Measurements from ENCODE around the gene NPSR1. TPM values are rescaled to one million over a fixed set of nuclear protein-coding genes. Genes with fewer than 3 reads are reported as not detected.
A peak's percentile ranks its signal among the peaks of the same experiment; 100 is the strongest.

NPSR1 gene
- polyA plus RNA-seq, 1 of the 3 experiments (the other 2 are of a cell fraction): not detected

GRCh38 chr7:34747867-34748727 lies 90.1 kb downstream of the NPSR1 start:
- H3K4me1 ChIP-seq (ENCODE audit: control insufficient read depth in 1 of 2, insufficient read depth in 2 of 2, low read depth in 1 of 2, low read length in 1 of 2): peaks cover 0 to 11% of the 10 kb centered on the region in 2 experiments; a peak in 2 of 4 replicates
- no peak overlapping the region for H3K4me3 ChIP-seq (ENCODE audit: low read depth in 2 of 2, low read length in 1 of 2)
- peak; percentile 7; the same call in 1 of the 2 replicates for TF ChIP-seq CTCF (IDR thresholded peaks at IDR 0.05)
- TF ChIP-seq NFIC (IDR thresholded peaks at IDR 0.05; ENCODE audit: borderline replicate concordance): peak; percentile 86
- no peak; the same call in 1 of the 2 replicates for TF ChIP-seq POLR2AphosphoS5 (IDR thresholded peaks at IDR 0.05; ENCODE audit: low read depth, low read length)
- TF ChIP-seq MAX (IDR thresholded peaks at IDR 0.05; ENCODE audit: low read depth): 0 out of 2 replicates have a peak, but pooled peaks have one; percentile 39
- TF ChIP-seq JUND (IDR thresholded peaks at IDR 0.05): peak; percentile 59
- TF ChIP-seq FOSL2 (IDR thresholded peaks at IDR 0.05; ENCODE audit: borderline replicate concordance, low read depth): peak; percentile 57; the same call in 1 of the 2 replicates
- TF ChIP-seq TCF12 (IDR thresholded peaks at IDR 0.05): peak; percentile 73
- TF ChIP-seq MXI1 (IDR thresholded peaks at IDR 0.05; ENCODE audit: low read depth, low read length): no peak
- no peak overlapping the region for H3K9ac ChIP-seq
- H3K9me3 ChIP-seq: no peaks in the 10 kb centered on the region
- no peaks in the 10 kb centered on the region for H3K9me2 ChIP-seq
- H2AFZ ChIP-seq (ENCODE audit: low read depth): no peak overlapping the region
- H3K4me2 ChIP-seq: peak overlapping the region; percentile 35
- no peaks in the 10 kb centered on the region; the same call in 1 of the 2 replicates for H3K27me3 ChIP-seq (ENCODE audit: insufficient read depth)
- no peaks in the 10 kb centered on the region for H3K36me3 ChIP-seq (replicated peaks in 1 of 2; ENCODE audit: control insufficient read depth in 1 of 2, insufficient read depth in 2 of 2, low read length in 1 of 2)
- no peaks in the 10 kb centered on the region for H3K79me2 ChIP-seq (ENCODE audit: insufficient read depth)
- no peaks in the 10 kb centered on the region for H4K20me1 ChIP-seq (ENCODE audit: insufficient read depth)
- WGBS (ENCODE audit: low lambda C conversion rate): 14% methylated on average over 7 of the region's 8 CpGs
- peak; percentile 19 for DNase-seq
- ChIA-PET CTCF (no interaction called here), POLR2A (no interaction called here)
- H3K27ac ChIP-seq (ENCODE audit: low read depth in 2 of 2, low read length in 1 of 2): no peak overlapping the region
- H3F3A ChIP-seq (replicated peaks; ENCODE audit: insufficient read depth): no peaks in the 10 kb centered on the region

- no peak overlapping the region for H3K4me3 ChIP-seq (ENCODE audit: low read depth in 2 of 2, low read length in 1 of 2)
- H3K4me2 ChIP-seq: peak overlapping the region; percentile 35
- CTCF ChIA-PET: no interaction called here
- no peaks in the 10 kb centered on the region for H3K79me2 ChIP-seq (ENCODE audit: insufficient read depth)
- H3K4me1 ChIP-seq (ENCODE audit: control insufficient read depth in 1 of 2, insufficient read depth in 2 of 2, low read depth in 1 of 2, low read length in 1 of 2): peaks cover 0 to 11% of the 10 kb centered on the region in 2 experiments; a peak in 2 of 4 replicates
- no peaks in the 10 kb centered on the region; the same call in 1 of the 2 replicates for H3K27me3 ChIP-seq (ENCODE audit: insufficient read depth)
- H3K9me3 ChIP-seq: no peaks in the 10 kb centered on the region
- 71% methylated on average over 2 of the region's 2 CpGs for WGBS (ENCODE audit: low lambda C conversion rate)
- H3K27ac ChIP-seq (ENCODE audit: low read depth in 2 of 2, low read length in 1 of 2): no peak overlapping the region
- H4K20me1 ChIP-seq (ENCODE audit: insufficient read depth): no peaks in the 10 kb centered on the region
- POLR2A ChIA-PET: no interaction called here
- no peaks in the 10 kb centered on the region for H3F3A ChIP-seq (replicated peaks; ENCODE audit: insufficient read depth)
- H3K9ac ChIP-seq: no peak overlapping the region
- no peaks in the 10 kb centered on the region for H3K9me2 ChIP-seq
- H2AFZ ChIP-seq (ENCODE audit: low read depth): no peak overlapping the region
- DNase-seq: no peak
- H3K36me3 ChIP-seq (replicated peaks in 1 of 2; ENCODE audit: control insufficient read depth in 1 of 2, insufficient read depth in 2 of 2, low read length in 1 of 2): no peaks in the 10 kb centered on the region
- TF ChIP-seq USF2 (IDR thresholded peaks at IDR 0.05; ENCODE audit: borderline replicate concordance, low read depth, low read length) (no peak), POLR2AphosphoS5 (IDR thresholded peaks at IDR 0.05; ENCODE audit: low read depth, low read length) (no peak), RAD21 (IDR thresholded peaks at IDR 0.05; ENCODE audit: low read length) (no peak), GATA2 (CRISPR knock-in tag; IDR thresholded peaks at IDR 0.05) (no peak), SMC3 (IDR thresholded peaks at IDR 0.05; ENCODE audit: low read depth, low read length) (no peak), RCOR1 (IDR thresholded peaks at IDR 0.05; ENCODE audit: low read length) (no peak), RXRA (IDR thresholded peaks at IDR 0.05; ENCODE audit: borderline replicate concordance, low read depth) (no peak), TEAD4 (IDR thresholded peaks at IDR 0.05; ENCODE audit: borderline replicate concordance, insufficient read depth) (no peak), GABPA (IDR thresholded peaks at IDR 0.05; ENCODE audit: low read depth) (no peak), YY1 (IDR thresholded peaks at IDR 0.05; ENCODE audit: low read depth) (no peak), RFX5 (IDR thresholded peaks at IDR 0.05; ENCODE audit: low read length) (no peak), ZBTB33 (IDR thresholded peaks at IDR 0.05; ENCODE audit: borderline replicate concordance, low read depth) (no peak), SIN3A (IDR thresholded peaks at IDR 0.05; ENCODE audit: borderline replicate concordance, low read depth, low read length) (no peak), MEF2A (IDR thresholded peaks at IDR 0.05; ENCODE audit: borderline replicate concordance, low read depth) (no peak), MAX (IDR thresholded peaks at IDR 0.05; ENCODE audit: low read depth) (no peak), NFIC (IDR thresholded peaks at IDR 0.05; ENCODE audit: borderline replicate concordance) (no peak)
These were observed 90.7 kb downstream of the NPSR1 start for GRCh38 chr7:34748728-34749089.

Data from SK-N-SH (cell line).